GM10248 (cell line): ENCODE results near the gene FOS.

Experiments
- CTCF ChIA-PET: fragments of 300-600 bp; sonication (Branson Sonifier 250); formaldehyde crosslinking; extraction: SDS; loops from one replicate; lab custom pipeline; 2021; ENCODE audit warnings: antibody characterized with exemption; lab: Yijun Ruan, JAX
- POLR2A ChIA-PET: fragments of 350-650 bp; sonication (Branson Sonifier 250); formaldehyde crosslinking; extraction: SDS; loops from one replicate; lab custom pipeline; 2020; ENCODE audit warnings: antibody characterized with exemption; lab: Yijun Ruan, JAX
- DNase-seq: peaks from one replicate; pipeline ENCODE4 v3.0.0; 2012; ENCODE audit errors: extremely low spot score
- CTCF ChIP-seq: IDR thresholded peaks from 2 replicates; pipeline ENCODE4 v1.5.1; 2012; ENCODE audit warnings: mild to moderate bottlenecking, low read depth; ENCODE audit errors: extremely low read depth, missing control alignments, control extremely low read depth

Gene FOS

GRCh38 chr14:75258803-75259509 is 19.7 kb upstream of the FOS start:
- TF ChIP-seq CTCF, result no peak
- ChIA-PET POLR2A (interaction anchor here (0.6 to 1.8 kb wide), 6 partner anchors 18 to 40 kb away, joined by 3 to 9 read pairs (median 6); partner anchors contain the start of gene FOS), CTCF (interaction anchor here (1.0 to 1.9 kb wide), 10 partner anchors 8 to 70 kb away, joined by 3 to 7 read pairs (median 4); no protein-coding TSS in a partner anchor)
- peak; percentile 95 for DNase-seq

GRCh38 chr14:75259510-75259855 is 19.1 kb upstream of the FOS start:
- no peak for TF ChIP-seq CTCF
- ChIA-PET CTCF (interaction anchor here (1.0 to 1.8 kb wide), 7 partner anchors 16 to 71 kb away, joined by 3 to 7 read pairs (median 4); no protein-coding TSS in a partner anchor), POLR2A (interaction anchor here (1.0 to 1.8 kb wide), 5 partner anchors 18 to 34 kb away, joined by 4 to 9 read pairs (median 7); partner anchors contain the start of gene FOS)
- DNase-seq, result no peak

GRCh38 chr14:75260025-75260763 is 18.4 kb upstream of the FOS start:
- ChIA-PET POLR2A (interaction anchor here (1.8 kb wide), 1 partner anchor 17 kb away, joined by 9 read pairs; no protein-coding TSS in a partner anchor), CTCF (interaction anchor here (1.0 kb wide), 1 partner anchor 72 kb away, joined by 3 read pairs; no protein-coding TSS in a partner anchor)
- no peak for TF ChIP-seq CTCF
- DNase-seq, result no peak

GRCh38 chr14:75261820-75262219 is 16.8 kb upstream of the FOS start:
- CTCF ChIA-PET, result interaction anchor here (1.1 kb wide), 1 partner anchor 32 kb away, joined by 3 read pairs; no protein-coding TSS in a partner anchor
- no peak for DNase-seq
- no peak for TF ChIP-seq CTCF
- POLR2A ChIA-PET, result no interaction called here

GRCh38 chr14:75262641-75263040 is 16.0 kb upstream of the FOS start:
- no peak for TF ChIP-seq CTCF
- CTCF ChIA-PET, result interaction anchor here (1.1 kb wide), 1 partner anchor 33 kb away, joined by 3 read pairs; no protein-coding TSS in a partner anchor
- POLR2A ChIA-PET, result no interaction called here
- no peak for DNase-seq

- no peak for DNase-seq
- ChIA-PET POLR2A (interaction anchor here (0.6 kb wide), 1 partner anchor 107 kb away, joined by 3 read pairs; no protein-coding TSS in a partner anchor), CTCF (no interaction called here)
- no peak for TF ChIP-seq CTCF
Observed at GRCh38 chr14:75264036-75264435, 14.6 kb upstream of the FOS start.
